Heart left ventricle (tissue), 16 donors: ENCODE data around the gene DLGAP1. TPM values are rescaled to one million over a fixed set of nuclear protein-coding genes. Genes with fewer than 3 reads are reported as not detected.

Experiments
- ATAC-seq, 4 donors: fragments of 200-7000 bp; cut with Tn5 transposase; one replicate each; pipeline ENCODE4 v1.9.1; 2020 to 2022; ENCODE audit warnings: moderate library complexity in 4 of 4, mild to moderate bottlenecking in 3 of 4, moderate number of reproducible peaks in 1 of 4
- DNase-seq, 5 donors: peaks; one replicate each; pipeline ENCODE4 v3.0.0-alpha.2; 2020
- H3K27ac ChIP-seq, 12 donors: fragments of 200-600 bp; sonication (generic) in 4 of 12; one replicate each; pipeline versions ENCODE4 v1.5.0 to v1.8.0; 2016 to 2022; ENCODE audit warnings: mild to moderate bottlenecking in 2 of 12
- H3K27me3 ChIP-seq, 9 donors: fragments of 200-600 bp; sonication (generic) in 2 of 9; one replicate each; pipeline versions ENCODE4 v1.5.1 to v1.8.0; 2016 to 2022; ENCODE audit warnings: mild to moderate bottlenecking in 3 of 9
- H3K36me3 ChIP-seq, 9 donors: fragments of 200-600 bp; sonication (generic) in 2 of 9; one replicate each; pipeline versions ENCODE4 v1.5.0 to v1.8.0; 2018 to 2022; ENCODE audit warnings: mild to moderate bottlenecking in 2 of 9
- H3K4me1 ChIP-seq, 12 donors: fragments of 200-600 bp; sonication (generic) in 4 of 12; one replicate each; pipeline versions ENCODE4 v1.5.0 to v1.8.0; 2016 to 2022; ENCODE audit warnings: mild to moderate bottlenecking in 3 of 12
- H3K4me3 ChIP-seq, 12 donors: fragments of 200-600 bp; sonication (generic) in 4 of 12; one replicate each; pipeline versions ENCODE4 v1.5.0 to v1.8.0; 2017 to 2022; ENCODE audit warnings: mild to moderate bottlenecking in 9 of 12, moderate library complexity in 4 of 12
- H3K9me3 ChIP-seq, 12 donors: fragments of 200-600 bp; sonication (generic) in 4 of 12; one replicate each; pipeline versions ENCODE4 v1.5.0 to v1.8.0; 2016 to 2022; ENCODE audit warnings: mild to moderate bottlenecking in 1 of 12
- POLR2A ChIP-seq, 2 donors: fragments of 450-650 bp; IDR thresholded peaks; one replicate each; pipeline ENCODE4 v1.6.1; 2017; ENCODE audit warnings: antibody characterized with exemption in 2 of 2, mild to moderate bottlenecking in 2 of 2, moderate library complexity in 2 of 2
- WGBS, 4 donors: extraction: QIAGEN DNeasy Blood & Tissue Kit in 2 of 4; methylation state at CpG; one replicate each; pipeline versions ENCODE4 v1.1.5 to v1.1.7; 2013 to 2018; 5-methylcytosine and 5-hydroxymethylcytosine counted together
- intact Hi-C, 10 donors: fragments of 100-400 bp; cut with DNase I; formaldehyde crosslinking; loops; one replicate each; pipeline versions ENCODE4 v1.11.1 to v1.14.2; 2022
- polyA plus RNA-seq, 2 donors: library from polyadenylated mRNA; stranded (reverse); fragments of 200-250 nt; gene quantifications; one replicate each; pipeline ENCODE4 v1.2.3, GENCODE V29; 2013
- total RNA-seq, 9 donors: library from RNA; depleted of rRNA in 2 of 9; stranded (reverse); fragments of >200 nt in 2 of 9; fragmentation: NEBNext Ultra II Directional in 3 of 9; extraction: Animal tissue kit (Norgen Biotek cat#: 25700) in 3 of 9; gene quantifications; one replicate each; pipeline versions ENCODE4 v1.1.0 to v1.2.4, GENCODE V29; 2016 to 2023
- TF ChIP-seq, protein P1 (sequence below), 12 donors: fragments of 200-600 bp; sonication (generic) in 4 of 12; IDR thresholded peaks; one replicate each; pipeline versions ENCODE4 v1.5.0 to v1.8.0; 2018 to 2022; ENCODE audit warnings: antibody characterized with exemption in 12 of 12, mild to moderate bottlenecking in 5 of 12
- donor health status: ischemic (EF 13 %, LVEDD 7.1; RV severe dilation, severe dysfunction).
- donor health status: healthy with polysubstance abuse.
- donor health status: DM: no; HTN: yes; CAD: no.
- donor health status: DM: no; HTN: no; CAD: no.
- donor health status: ischemic (EF 25% LVEDD 6.9; RV normal size, moderate dysfunction).
- donor health status: ischemic (EF 25% LVEDD 5.7; RV mildly dilated, moderate dysfunction).
- donor health status: healthy.
- donor health status: DM: yes; HTN: yes; CAD: no.
- donor health status: ischemic (EF 35%, LVEDD 5.7; RV mildly dilated, moderate dysfunction).
- donor health status: nonischemic (EF 11% LVEDD 7.7; RV severe dilation, severe dysfunction).
- donor health status: DM: yes; HTN: yes; CAD: no.
- donor health status: PGD.
- donor health status: ischemic (EF 29% LVEDD 5.4; RV normal size, mild dysfunction).
- donor health status: nonischemic (EF 23%, LVEDD 6.1; RV moderate dilation, normal function).

Gene DLGAP1
- total and polyA plus RNA-seq, 11 donors: 0.10 to 5.5 (median 0.40) TPM; not detected in 1

DNA sequence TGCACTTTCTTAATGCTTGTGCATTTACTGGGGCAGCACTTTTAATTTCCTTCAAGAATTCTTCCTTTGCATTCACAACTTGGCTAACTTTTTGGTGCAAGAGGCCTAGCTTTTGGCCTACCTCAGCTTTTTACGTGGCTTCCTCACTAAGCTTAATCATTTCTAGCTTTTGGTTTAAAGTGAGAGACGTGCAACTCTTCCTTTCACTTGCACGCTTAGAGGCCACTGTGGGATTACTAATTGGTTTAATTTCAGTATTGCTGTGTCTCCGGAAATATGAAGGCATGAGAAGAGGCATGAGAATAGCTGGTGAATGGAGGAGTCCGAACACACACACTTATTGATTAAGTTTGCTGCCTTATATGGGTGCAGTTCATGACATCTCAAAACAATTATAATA lies 354.1 kb downstream of the DLGAP1 start:
- 86 to 98% (median 94%) methylated on average over 5 of the region's 5 CpGs for WGBS, 4 donors
- Histone ChIP-seq H3K4me3 (no peak overlapping the region), H3K27ac (no peak overlapping the region), H3K9me3 (peaks cover 0 to 10% (median 0%) of the 10 kb centered on the region in 12 donors), H3K36me3 (no peaks in the 10 kb centered on the region), H3K27me3 (no peaks in the 10 kb centered on the region), H3K4me1 (no peaks in the 10 kb centered on the region)
- DNase-seq: no peak
- ATAC-seq: no peak
- intact Hi-C loops: loop anchor here in 4 of 10 donors (5.0 to 10.0 kb wide), 2 partner anchors 954 to 956 kb away; no protein-coding TSS in a partner anchor
- TF ChIP-seq POLR2A (IDR thresholded peaks at IDR 0.05): no peak
- TF ChIP-seq, protein P1, sequence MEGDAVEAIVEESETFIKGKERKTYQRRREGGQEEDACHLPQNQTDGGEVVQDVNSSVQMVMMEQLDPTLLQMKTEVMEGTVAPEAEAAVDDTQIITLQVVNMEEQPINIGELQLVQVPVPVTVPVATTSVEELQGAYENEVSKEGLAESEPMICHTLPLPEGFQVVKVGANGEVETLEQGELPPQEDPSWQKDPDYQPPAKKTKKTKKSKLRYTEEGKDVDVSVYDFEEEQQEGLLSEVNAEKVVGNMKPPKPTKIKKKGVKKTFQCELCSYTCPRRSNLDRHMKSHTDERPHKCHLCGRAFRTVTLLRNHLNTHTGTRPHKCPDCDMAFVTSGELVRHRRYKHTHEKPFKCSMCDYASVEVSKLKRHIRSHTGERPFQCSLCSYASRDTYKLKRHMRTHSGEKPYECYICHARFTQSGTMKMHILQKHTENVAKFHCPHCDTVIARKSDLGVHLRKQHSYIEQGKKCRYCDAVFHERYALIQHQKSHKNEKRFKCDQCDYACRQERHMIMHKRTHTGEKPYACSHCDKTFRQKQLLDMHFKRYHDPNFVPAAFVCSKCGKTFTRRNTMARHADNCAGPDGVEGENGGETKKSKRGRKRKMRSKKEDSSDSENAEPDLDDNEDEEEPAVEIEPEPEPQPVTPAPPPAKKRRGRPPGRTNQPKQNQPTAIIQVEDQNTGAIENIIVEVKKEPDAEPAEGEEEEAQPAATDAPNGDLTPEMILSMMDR (IDR thresholded peaks at IDR 0.05): no peak

DNA sequence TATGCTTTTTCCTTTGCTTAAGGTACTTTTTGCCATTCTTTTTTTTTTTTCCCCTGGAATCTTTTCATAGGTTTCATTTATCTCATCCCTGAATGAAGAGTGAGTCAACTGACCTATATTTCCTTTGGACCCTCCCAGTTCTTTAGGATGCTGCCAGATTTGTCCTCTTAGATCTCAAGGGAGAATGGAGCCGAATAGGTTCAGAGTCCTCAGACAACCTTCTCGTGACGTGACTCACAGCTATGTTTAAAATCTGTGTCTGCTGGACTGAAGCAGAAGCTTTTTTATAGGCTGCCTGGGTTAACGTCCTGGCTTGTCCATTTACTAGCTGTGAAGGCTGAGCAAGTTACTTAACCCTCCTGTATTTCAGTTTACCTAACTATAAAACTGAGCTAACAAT lies 358.6 kb downstream of the DLGAP1 start:
- 30 to 52% (median 45%) methylated on average over 4 of the region's 4 CpGs for WGBS, 4 donors
- ATAC-seq: peak in 1 of 4 donors; percentile 20
- Histone ChIP-seq H3K27me3 (no peaks in the 10 kb centered on the region), H3K27ac (no peak overlapping the region), H3K36me3 (no peaks in the 10 kb centered on the region), H3K9me3 (peaks cover 0 to 10% (median 0%) of the 10 kb centered on the region in 12 donors), H3K4me1 (no peaks in the 10 kb centered on the region), H3K4me3 (no peak overlapping the region)
- intact Hi-C loops: no loop called here
- TF ChIP-seq POLR2A (IDR thresholded peaks at IDR 0.05): no peak
- no peak for DNase-seq

DNA sequence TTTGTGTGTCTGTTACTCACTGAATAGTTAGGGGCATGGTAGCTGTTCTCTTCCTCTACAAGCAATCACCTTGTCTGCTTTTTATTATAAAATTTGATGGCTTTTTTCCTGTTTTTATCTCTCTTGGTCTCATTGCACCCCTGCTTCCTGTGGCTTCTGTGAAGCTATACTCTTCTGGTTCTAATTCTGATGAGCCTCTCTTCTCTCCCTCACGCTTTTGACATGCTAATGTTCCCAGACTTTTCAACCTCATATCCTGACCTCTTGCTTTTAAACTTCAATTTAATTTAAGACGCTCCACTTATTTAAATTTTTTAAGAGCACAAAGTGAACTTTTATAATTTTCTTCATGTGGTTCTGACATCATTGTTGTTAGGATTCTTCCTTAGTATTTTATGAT lies 361.4 kb downstream of the DLGAP1 start:
- ATAC-seq (no peak), DNase-seq (no peak)
- TF ChIP-seq POLR2A (IDR thresholded peaks at IDR 0.05): no peak
- TF ChIP-seq, protein P1 (IDR thresholded peaks at IDR 0.05): no peak
- Histone ChIP-seq H3K9me3 (no peaks in the 10 kb centered on the region), H3K36me3 (no peaks in the 10 kb centered on the region), H3K27ac (no peak overlapping the region), H3K4me1 (no peaks in the 10 kb centered on the region), H3K27me3 (no peaks in the 10 kb centered on the region), H3K4me3 (no peak overlapping the region)
- WGBS, 4 donors: 39 to 53% (median 47%) methylated on average over 2 of the region's 2 CpGs
- intact Hi-C loops: no loop called here

DNA sequence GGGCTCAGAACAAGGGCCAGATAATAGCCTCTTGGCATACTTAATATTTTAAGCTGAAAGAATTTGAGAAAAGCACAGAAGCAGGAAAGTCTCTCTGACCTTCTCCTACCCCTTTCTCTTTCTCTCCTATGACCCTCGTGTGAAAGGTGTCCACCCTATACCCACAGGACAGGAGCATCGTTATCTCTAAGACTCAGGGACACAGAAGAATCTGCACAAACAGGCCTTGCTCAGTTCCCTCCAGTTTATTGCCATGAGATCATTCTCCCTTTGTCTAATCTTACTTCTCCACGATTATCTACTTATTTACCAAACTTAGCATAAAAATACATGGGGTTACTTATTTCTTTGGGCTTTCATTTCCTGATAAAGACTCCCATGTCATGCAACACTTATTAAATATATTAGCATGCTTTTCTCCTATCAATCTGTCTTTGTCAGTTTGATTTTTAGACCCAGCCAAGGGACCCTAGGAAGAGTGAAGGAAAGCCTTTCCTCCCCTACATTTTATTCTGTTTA lies 370.7 kb downstream of the DLGAP1 start:
- intact Hi-C loops: no loop called here
- Histone ChIP-seq H3K4me3 (no peak overlapping the region), H3K9me3 (peaks cover 0 to 13% (median 0%) of the 10 kb centered on the region in 12 donors), H3K27me3 (peaks cover 0 to 6% (median 0%) of the 10 kb centered on the region in 9 donors), H3K27ac (no peak overlapping the region), H3K36me3 (no peaks in the 10 kb centered on the region), H3K4me1 (no peaks in the 10 kb centered on the region)
- 33 to 44% (median 40%) methylated on average over 3 of the region's 3 CpGs for WGBS, 4 donors
- DNase-seq (no peak), ATAC-seq (no peak)
- no peak for TF ChIP-seq POLR2A (IDR thresholded peaks at IDR 0.05)
- TF ChIP-seq, protein P1 (IDR thresholded peaks at IDR 0.05): no peak

DNA sequence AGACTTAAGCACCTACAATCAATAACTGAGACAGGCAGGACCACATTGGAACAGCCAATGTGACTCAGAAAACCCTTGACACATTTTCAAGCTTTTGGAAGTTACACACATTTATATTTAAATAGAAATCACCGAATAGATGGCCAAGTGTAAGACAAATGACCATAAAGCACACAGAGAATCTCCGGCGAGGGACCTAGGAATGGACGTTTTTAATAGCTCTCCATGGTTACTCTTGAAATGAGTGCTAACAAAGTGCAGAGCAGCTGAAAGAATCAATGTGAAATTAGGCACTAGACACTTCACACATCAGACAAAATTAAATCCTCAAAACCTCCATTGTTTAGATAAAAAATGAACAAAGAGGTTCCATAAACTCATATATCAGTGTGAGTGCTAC lies 376.9 kb downstream of the DLGAP1 start:
- ATAC-seq: no peak
- Histone ChIP-seq H3K27me3 (peaks cover 0 to 6% (median 0%) of the 10 kb centered on the region in 9 donors), H3K36me3 (no peaks in the 10 kb centered on the region), H3K9me3 (no peaks in the 10 kb centered on the region), H3K4me1 (no peaks in the 10 kb centered on the region), H3K27ac (no peak overlapping the region), H3K4me3 (no peak overlapping the region)
- DNase-seq: no peak
- 84 to 89% (median 87%) methylated on average over 4 of the region's 4 CpGs for WGBS, 4 donors
- no peak for TF ChIP-seq POLR2A (IDR thresholded peaks at IDR 0.05)
- TF ChIP-seq, protein P1 (IDR thresholded peaks at IDR 0.05): no peak
- intact Hi-C loops: no loop called here
